HFF-Myc (cell line): ENCODE results near the gene PDE7B.
"Not testable (repeated sequence)": the region's sequence is repeated elsewhere in the genome, so short reads cannot be mapped to it uniquely, and the experiment has no call there.

Source experiments
- DNase-seq: peaks from one replicate; pipeline ENCODE4 v3.0.0-alpha.2; 2011; ENCODE audit warnings: low read depth; ENCODE audit errors: extremely low read depth
- H3K4me3 ChIP-seq: replicated peaks from 2 replicates; pipeline ENCODE4 v1.5.1; 2011; ENCODE audit warnings: low read depth, mild to moderate bottlenecking, control low read depth, low read length
- CTCF ChIP-seq: IDR thresholded peaks from 2 replicates; pipeline ENCODE4 v1.5.1; 2012; ENCODE audit warnings: mild to moderate bottlenecking, low read depth, low read length, control low read depth; ENCODE audit errors: missing control alignments

Gene PDE7B

GRCh38 chr6:136093835-136094234, 242.3 kb downstream of the PDE7B start:
- no peak overlapping the region for H3K4me3 ChIP-seq
- no peak for TF ChIP-seq CTCF
- no peak for DNase-seq

- TF ChIP-seq CTCF: no peak
- no peak for DNase-seq
- H3K4me3 ChIP-seq: no peak overlapping the region
These were observed 243.3 kb downstream of the PDE7B start for GRCh38 chr6:136094812-136095211.

- H3K4me3 ChIP-seq: no peak overlapping the region
- TF ChIP-seq CTCF: no peak
- DNase-seq: no peak
These were observed 244.5 kb downstream of the PDE7B start for GRCh38 chr6:136095986-136096385.

GRCh38 chr6:136102991-136103688, 251.6 kb downstream of the PDE7B start:
- no peak for DNase-seq
- no peak for TF ChIP-seq CTCF

GRCh38 chr6:136103763-136104311, 252.3 kb downstream of the PDE7B start:
- H3K4me3 ChIP-seq: no peak overlapping the region
- no peak for DNase-seq
- TF ChIP-seq CTCF: no peak

More at GRCh38 chr6:136102991-136103688, 251.6 kb downstream of the PDE7B start:
- no peak overlapping the region for H3K4me3 ChIP-seq

GRCh38 chr6:136104556-136104955, 253.1 kb downstream of the PDE7B start:
- DNase-seq: no peak
- H3K4me3 ChIP-seq: no peak overlapping the region
- TF ChIP-seq CTCF: no peak

GRCh38 chr6:136105797-136106196, 254.3 kb downstream of the PDE7B start:
- not testable (repeated sequence) for DNase-seq, H3K4me3 ChIP-seq
